ENCODE measurements around the gene SCAI. TPM values are rescaled to one million over a fixed set of nuclear protein-coding genes. Genes with fewer than 3 reads are reported as not detected.
"Not testable (repeated sequence)": the region's sequence is repeated elsewhere in the genome, so short reads cannot be mapped to it uniquely, and the experiment has no call there.

The SCAI gene
- total RNA-seq, 1 experiment from 2014 or later = 6.4 TPM

GRCh38 chr9:125150349-125151245 is 7.3 kb upstream of the SCAI start:
- DNase-seq (ENCODE audit: low spot score) = no peak

GRCh38 chr9:125147401-125147951 is 4.1 kb upstream of the SCAI start:
- no peak for DNase-seq (ENCODE audit: low spot score)

- no peak for DNase-seq (ENCODE audit: low spot score)
These were observed 2.9 kb upstream of the SCAI start for GRCh38 chr9:125146247-125146646.

- no peak for DNase-seq (ENCODE audit: low spot score)
These were observed 2.1 kb upstream of the SCAI start for GRCh38 chr9:125145425-125145824.

- DNase-seq (ENCODE audit: low spot score) = no peak
These were observed 560 bp downstream of the SCAI start for GRCh38 chr9:125142560-125143376.

- DNase-seq (ENCODE audit: low spot score) = no peak
These were observed 1.6 kb downstream of the SCAI start for GRCh38 chr9:125141751-125142150.

- no peak for DNase-seq (ENCODE audit: low spot score)
These were observed 2.1 kb downstream of the SCAI start for GRCh38 chr9:125141251-125141650.

- DNase-seq (ENCODE audit: low spot score) = no peak
These were observed 2.8 kb downstream of the SCAI start for GRCh38 chr9:125140576-125140975.

- DNase-seq (ENCODE audit: low spot score) = no peak
These were observed 6.1 kb downstream of the SCAI start for GRCh38 chr9:125137200-125137599.

- DNase-seq (ENCODE audit: low spot score) = no peak
These were observed 8.4 kb downstream of the SCAI start for GRCh38 chr9:125134976-125135375.

GRCh38 chr9:125133403-125134329 is 9.7 kb downstream of the SCAI start:
- no peak for DNase-seq (ENCODE audit: low spot score)

GRCh38 chr9:125131778-125132177 is 11.6 kb downstream of the SCAI start:
- DNase-seq (ENCODE audit: low spot score) = no peak

GRCh38 chr9:125126019-125126746 is 17.1 kb downstream of the SCAI start:
- peak; percentile 99 for DNase-seq (ENCODE audit: low spot score)

GRCh38 chr9:125125523-125125922 is 17.8 kb downstream of the SCAI start:
- DNase-seq (ENCODE audit: low spot score) = no peak

- peak; percentile 64 for DNase-seq (ENCODE audit: low spot score)
These were observed 22.2 kb downstream of the SCAI start for GRCh38 chr9:125121146-125121545.

- no peak for DNase-seq (ENCODE audit: low spot score)
These were observed 23.6 kb downstream of the SCAI start for GRCh38 chr9:125119643-125120286.

- DNase-seq (ENCODE audit: low spot score) = not testable (repeated sequence)
These were observed 24.6 kb downstream of the SCAI start for GRCh38 chr9:125118696-125119095.

- DNase-seq (ENCODE audit: low spot score) = not testable (repeated sequence)
These were observed 28.8 kb downstream of the SCAI start for GRCh38 chr9:125114503-125114902.

GRCh38 chr9:125110464-125110863 is 32.9 kb downstream of the SCAI start:
- DNase-seq (ENCODE audit: low spot score) = no peak

GRCh38 chr9:125108541-125108940 is 34.8 kb downstream of the SCAI start:
- not testable (repeated sequence) for DNase-seq (ENCODE audit: low spot score)

All from A172 (cell line).